GM18526 (cell line): Measurements from ENCODE around the gene FHL1.

Experiments
- POLR2A ChIP-seq: IDR thresholded peaks from 3 replicates; pipeline ENCODE4 v1.6.1; 2011; ENCODE audit not compliant: insufficient read length; ENCODE audit errors: extremely low read depth

Gene FHL1

DNA sequence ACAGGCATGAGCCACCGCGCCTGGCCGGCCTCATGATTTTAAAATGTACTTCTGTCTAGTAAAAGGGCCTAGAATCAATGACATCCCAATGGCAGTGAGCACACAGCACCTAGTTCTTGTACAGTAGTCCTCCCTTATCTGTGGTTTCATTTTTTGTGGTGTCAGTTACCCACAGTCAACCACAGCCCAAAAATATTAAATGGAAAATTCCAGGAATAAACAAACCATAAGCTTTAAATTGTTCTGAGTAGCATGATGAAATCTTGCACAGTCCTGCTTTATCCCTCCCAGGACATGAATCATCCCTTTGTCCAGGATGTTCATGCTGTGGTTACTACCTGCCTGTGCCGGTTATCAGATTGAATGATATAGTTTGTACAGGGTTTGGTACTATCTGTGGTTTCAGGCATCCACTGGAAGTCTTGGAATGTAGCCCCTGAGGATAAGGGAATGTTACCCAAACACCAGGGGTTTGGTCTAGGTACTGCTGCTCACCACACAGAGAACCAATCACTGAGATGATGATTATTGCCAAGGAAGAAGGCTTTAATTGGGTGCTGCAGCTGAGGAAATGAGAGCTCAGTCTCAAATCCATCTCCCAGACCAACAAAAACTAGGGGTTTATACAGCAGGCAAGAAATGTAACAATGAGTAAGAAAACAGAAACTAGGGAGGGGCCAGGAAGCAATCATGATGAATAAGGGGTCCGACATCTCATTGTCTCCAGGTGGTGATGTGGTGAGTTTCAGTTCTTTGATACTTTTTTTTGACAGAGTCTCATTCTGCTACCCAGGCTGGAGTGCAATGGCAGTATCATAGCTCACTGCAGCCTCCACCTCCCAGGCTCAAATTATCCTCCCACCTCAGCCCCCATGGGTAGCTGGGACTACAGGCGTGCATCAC is 16.2 kb upstream of the FHL1 start:
- no peak for TF ChIP-seq POLR2A

GRCh38 chrX:136138939-136139338 is 8.4 kb upstream of the FHL1 start:
- TF ChIP-seq POLR2A, result no peak

DNA sequence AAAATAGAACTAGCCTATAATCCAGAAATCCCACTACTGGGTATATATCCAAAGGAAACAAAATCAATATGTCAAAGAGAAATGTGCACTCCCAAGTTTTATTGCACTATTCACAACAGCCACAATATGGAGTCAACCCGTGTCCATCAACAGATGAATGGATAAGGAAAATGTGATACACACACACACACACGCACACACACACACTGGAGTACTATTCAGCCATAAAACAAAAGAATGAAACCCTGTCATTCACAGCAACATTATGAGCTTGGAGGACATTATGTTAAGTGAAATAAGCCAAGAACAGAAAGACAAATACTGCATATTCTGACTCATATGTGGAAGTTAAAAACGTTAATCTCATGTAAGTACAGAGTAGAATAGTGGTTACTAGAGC is 5.8 kb upstream of the FHL1 start:
- no peak for TF ChIP-seq POLR2A

DNA sequence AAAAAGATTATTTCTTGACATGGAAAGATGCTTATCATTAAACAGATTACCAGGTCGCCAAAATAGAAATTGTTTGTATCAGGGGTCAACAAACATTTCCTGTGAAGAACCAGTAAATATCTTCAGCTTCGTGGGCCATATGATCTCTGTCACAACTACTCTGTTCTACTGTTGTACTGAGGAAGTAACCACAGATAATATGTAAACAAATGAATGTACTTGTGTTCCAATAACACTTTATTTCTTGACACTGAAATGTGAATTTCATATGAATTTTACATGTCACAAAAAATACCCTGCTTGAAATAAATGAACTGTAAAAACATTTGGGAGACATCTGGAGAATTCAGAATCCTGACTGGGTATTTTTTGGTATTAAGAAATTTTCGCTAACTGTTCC is 4.7 kb upstream of the FHL1 start:
- no peak for TF ChIP-seq POLR2A

DNA sequence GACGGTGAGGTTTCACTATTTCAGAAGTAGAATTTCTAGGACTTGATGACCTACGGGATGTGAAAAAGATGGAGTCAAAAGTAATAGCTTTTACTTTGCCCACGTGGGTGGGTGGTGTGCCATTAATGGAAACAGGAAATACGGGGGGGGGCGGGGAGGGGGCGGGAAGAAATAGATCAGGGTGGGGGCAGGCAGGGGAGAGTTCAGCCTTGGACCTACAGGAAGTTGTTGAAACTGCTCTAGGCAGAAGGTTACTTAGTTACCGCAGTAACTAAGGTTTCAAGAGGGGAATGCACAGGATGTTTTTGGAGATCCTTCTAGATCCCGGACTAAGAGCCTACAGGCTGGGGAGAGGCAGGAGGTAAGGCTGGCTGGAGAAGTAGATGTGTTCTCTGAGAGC is 3.6 kb upstream of the FHL1 start:
- TF ChIP-seq POLR2A, result no peak

GRCh38 chrX:136146614-136147314 is 569 bp upstream of the FHL1 start:
- no peak for TF ChIP-seq POLR2A

DNA sequence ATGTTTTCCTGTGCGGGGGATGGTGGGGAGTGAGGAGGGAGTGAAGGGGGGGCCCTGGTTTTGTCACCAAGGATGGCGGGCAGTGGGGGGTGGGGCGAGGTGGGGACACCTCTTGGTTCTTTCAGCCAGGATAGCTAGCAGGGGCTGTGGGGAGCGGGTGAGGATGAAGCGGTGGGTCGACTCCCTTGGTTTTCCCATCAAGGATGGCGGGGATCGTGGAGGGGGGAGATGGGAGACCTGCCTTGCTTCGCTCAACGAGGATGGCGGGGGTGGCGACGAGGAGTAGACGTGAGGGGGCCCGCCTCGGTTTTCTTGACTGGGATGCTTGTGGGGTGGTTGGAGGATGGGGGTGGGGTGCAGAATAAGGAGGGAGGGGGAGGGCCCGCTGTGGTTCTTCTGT is 643 bp downstream of the FHL1 start:
- no peak for TF ChIP-seq POLR2A

DNA sequence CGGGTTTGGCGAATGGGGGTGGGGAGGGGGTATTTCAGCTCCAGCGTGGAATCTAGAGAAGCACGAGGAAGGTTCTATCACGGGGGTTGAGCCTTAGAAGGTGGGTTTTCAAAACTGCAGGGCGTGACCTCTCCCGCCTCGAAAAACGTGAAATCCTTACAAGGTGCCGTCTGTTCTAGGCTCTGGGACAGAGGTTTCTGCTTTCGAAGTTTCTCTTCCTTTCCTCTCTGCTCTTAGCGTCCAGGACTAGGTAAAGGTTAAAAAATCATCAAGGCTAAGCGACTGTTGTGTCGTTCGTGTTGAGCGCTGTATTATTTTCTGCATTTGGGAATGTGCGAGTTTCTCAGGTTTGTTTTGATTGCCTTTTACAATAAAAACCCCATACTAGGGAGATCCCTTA is 1.1 kb downstream of the FHL1 start:
- TF ChIP-seq POLR2A, result no peak

DNA sequence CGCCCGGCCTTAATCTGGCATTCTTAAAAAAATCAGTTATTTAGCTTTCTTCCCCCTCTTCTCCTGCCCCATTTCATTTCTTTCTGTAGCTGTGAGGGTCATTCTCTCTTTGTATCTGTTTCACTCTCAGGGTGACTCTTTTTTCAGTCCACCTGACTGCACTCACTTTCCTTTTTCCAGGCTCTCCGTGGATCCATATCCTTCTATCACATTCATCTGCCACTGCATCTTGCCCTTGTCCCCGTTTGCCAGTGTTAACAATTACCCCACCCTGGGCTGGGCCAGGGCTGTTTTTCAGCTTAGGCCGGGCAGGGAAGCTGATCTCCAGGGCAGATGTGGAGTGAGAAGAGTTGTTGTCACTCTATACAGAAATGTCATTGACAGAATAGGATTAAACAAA is 7.7 kb downstream of the FHL1 start:
- no peak for TF ChIP-seq POLR2A

- TF ChIP-seq POLR2A, result no peak
Observed at GRCh38 chrX:136156560-136157117, 9.3 kb downstream of the FHL1 start.

DNA sequence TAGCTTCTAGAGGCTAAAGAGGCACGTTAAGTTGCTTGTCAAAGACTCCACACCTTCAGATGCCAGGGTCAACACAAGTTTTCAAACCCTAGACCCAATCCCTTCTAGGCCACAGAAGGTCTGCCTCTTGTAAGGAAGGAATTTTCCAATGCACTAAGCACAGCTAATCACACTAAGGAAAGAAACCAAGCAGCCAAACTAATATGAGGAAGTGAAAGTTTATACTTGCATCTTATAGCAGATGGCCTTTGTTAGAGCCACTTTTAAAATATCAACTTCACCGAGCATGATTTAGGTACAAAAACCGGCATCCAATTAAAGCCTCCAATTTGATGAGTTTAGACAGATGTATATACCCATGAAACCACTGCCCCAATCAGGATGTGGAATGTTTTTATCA is 9.9 kb downstream of the FHL1 start:
- TF ChIP-seq POLR2A, result no peak

- TF ChIP-seq POLR2A, result no peak
Observed at GRCh38 chrX:136158685-136159084, 11.4 kb downstream of the FHL1 start.

DNA sequence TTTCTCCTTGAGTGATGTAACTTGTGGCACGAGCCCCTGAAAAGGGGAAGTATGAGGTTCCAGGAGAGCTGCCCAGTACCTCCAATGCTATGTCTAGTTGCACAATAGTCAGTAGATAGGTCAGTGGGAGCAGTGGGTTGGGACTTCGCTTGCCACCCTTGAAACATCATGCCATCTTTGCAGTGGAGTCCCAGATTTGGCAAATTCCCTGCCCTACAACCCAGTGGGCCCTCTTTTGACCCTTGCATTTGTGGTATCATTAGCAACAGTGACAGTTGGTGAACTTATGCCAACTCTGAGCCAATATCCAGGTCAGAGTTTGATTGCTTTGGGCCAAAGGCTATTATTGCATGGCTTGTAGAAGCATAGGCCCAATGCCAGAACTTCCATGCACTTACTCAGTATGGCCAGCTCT is 12.3 kb downstream of the FHL1 start:
- no peak for TF ChIP-seq POLR2A

DNA sequence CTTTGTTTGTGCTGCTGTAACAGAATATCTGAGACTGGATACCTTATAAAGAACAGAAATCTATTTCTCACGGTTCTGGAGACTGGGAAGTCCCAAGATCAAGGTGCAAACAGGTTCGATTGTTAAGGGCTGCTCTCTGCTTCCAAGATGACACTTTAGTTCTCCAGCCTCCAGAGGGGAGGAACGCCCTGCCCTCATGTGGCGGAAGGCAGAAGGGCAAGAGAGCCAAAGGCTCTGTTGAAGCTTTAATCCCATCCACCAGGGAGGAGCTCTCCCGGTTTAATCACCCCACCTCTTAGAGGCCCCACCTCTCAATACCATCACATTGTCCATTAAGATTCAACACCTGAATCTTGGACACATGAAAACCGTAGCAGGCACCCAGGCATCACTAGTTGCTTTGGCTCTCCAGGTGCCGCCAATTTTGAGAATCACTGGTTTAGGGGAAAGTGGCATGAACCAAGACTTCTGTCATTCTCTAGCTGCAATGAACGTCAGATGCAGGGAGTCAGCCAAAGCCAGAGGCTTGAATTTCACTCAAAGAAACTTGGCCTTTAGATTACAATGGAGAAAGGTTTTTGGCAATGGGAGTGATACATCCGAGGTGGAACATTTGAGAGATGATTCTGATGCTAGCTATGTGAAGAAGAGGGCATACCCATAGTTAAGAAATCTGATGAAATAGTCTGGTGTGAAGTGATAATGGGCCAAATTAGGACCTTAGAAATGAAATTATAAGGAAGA is 15.7 kb downstream of the FHL1 start:
- no peak for TF ChIP-seq POLR2A

DNA sequence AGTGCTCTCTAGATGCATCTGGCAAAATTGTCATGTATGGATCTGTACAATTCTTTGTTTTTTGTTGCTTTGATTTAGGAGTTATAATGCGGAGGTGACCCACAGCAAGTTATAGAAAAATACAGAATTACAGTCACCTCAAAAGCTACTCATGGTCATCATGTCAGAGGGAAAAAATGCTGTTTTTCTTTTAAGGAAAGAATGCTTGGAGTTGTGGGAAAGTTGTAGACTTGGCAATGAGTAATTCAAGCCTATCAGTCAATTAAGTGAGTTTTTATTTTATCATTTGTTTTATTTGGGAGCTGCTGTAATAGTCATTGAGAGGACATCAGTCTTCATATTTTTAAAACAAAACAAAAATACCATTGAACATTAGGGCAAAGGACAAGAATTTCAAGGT is 16.4 kb downstream of the FHL1 start:
- no peak for TF ChIP-seq POLR2A
